Measurements from ENCODE around the gene GNAO1. TPM values are rescaled to one million over a fixed set of nuclear protein-coding genes. Genes with fewer than 3 reads are reported as not detected.

The GNAO1 gene
- polyA plus RNA-seq, 1 donor from 2014 or later: 31.5 TPM

- Histone ChIP-seq H3K4me3 (ENCODE audit: low read length) (no peak overlapping the region), H3K36me3 (ENCODE audit: insufficient read depth, low read length) (peaks cover 10% of the 10 kb centered on the region), H3K27me3 (ENCODE audit: insufficient read depth, low read depth, low read length) (no peaks in the 10 kb centered on the region), H3F3A (ENCODE audit: insufficient read depth, low read length, poor library complexity, severe bottlenecking) (peaks cover 7% of the 10 kb centered on the region), H3K9me3 (ENCODE audit: low read length) (peaks cover 12% of the 10 kb centered on the region), H2AFZ (ENCODE audit: low read depth, low read length) (no peak overlapping the region), H3K9me2 (ENCODE audit: insufficient read depth, low read length) (no peaks in the 10 kb centered on the region), H3K9ac (ENCODE audit: low read length) (no peak overlapping the region), H3K79me2 (replicated peaks; ENCODE audit: insufficient read depth, low read length) (no peaks in the 10 kb centered on the region), H3K4me2 (ENCODE audit: low read length) (no peak overlapping the region), H4K20me1 (ENCODE audit: insufficient read depth) (no peaks in the 10 kb centered on the region), H3K27ac (ENCODE audit: low read length) (no peak overlapping the region)
- no peak for TF ChIP-seq TAF1 (IDR thresholded peaks at IDR 0.05; ENCODE audit: low read depth)
- TF ChIP-seq MXI1 (conservative IDR thresholded peaks at IDR 0.05; ENCODE audit: poor library complexity, severe bottlenecking): no peak
- TF ChIP-seq EP300 (conservative IDR thresholded peaks at IDR 0.05; ENCODE audit: poor library complexity, severe bottlenecking): no peak
- TF ChIP-seq CTCF (IDR thresholded peaks at IDR 0.05; ENCODE audit: poor library complexity, severe bottlenecking): peak; percentile 48
- peak; percentile 22 for TF ChIP-seq SMC3 (conservative IDR thresholded peaks at IDR 0.05; ENCODE audit: poor library complexity)
- TF ChIP-seq RAD21 (conservative IDR thresholded peaks at IDR 0.05): no peak
- no peak for TF ChIP-seq POLR2AphosphoS5 (IDR thresholded peaks at IDR 0.05)
- TF ChIP-seq REST (IDR thresholded peaks at IDR 0.05; ENCODE audit: borderline replicate concordance): no peak
- TF ChIP-seq EZH2 (IDR thresholded peaks at IDR 0.05; ENCODE audit: borderline replicate concordance, insufficient read depth, low read length, poor library complexity, severe bottlenecking): no peak
Measured at GRCh38 chr16:56277075-56277474, 85.8 kb downstream of the GNAO1 start.

GRCh38 chr16:56278196-56278855 lies 87.0 kb downstream of the GNAO1 start:
- Histone ChIP-seq H3K27ac (ENCODE audit: low read length) (no peak overlapping the region), H3K9me2 (ENCODE audit: insufficient read depth, low read length) (no peaks in the 10 kb centered on the region), H3K36me3 (ENCODE audit: insufficient read depth, low read length) (peaks cover 10% of the 10 kb centered on the region), H4K20me1 (ENCODE audit: insufficient read depth) (no peaks in the 10 kb centered on the region), H3K4me3 (ENCODE audit: low read length) (no peak overlapping the region), H3K9ac (ENCODE audit: low read length) (no peak overlapping the region), H3K9me3 (ENCODE audit: low read length) (peaks cover 12% of the 10 kb centered on the region), H3F3A (ENCODE audit: insufficient read depth, low read length, poor library complexity, severe bottlenecking) (peaks cover 7% of the 10 kb centered on the region), H2AFZ (ENCODE audit: low read depth, low read length) (no peak overlapping the region), H3K4me2 (ENCODE audit: low read length) (no peak overlapping the region), H3K79me2 (replicated peaks; ENCODE audit: insufficient read depth, low read length) (no peaks in the 10 kb centered on the region), H3K27me3 (ENCODE audit: insufficient read depth, low read depth, low read length) (no peaks in the 10 kb centered on the region)
- TF ChIP-seq TAF1 (IDR thresholded peaks at IDR 0.05; ENCODE audit: low read depth): no peak
- TF ChIP-seq CTCF (IDR thresholded peaks at IDR 0.05; ENCODE audit: poor library complexity, severe bottlenecking): no peak
- TF ChIP-seq REST (IDR thresholded peaks at IDR 0.05; ENCODE audit: borderline replicate concordance): no peak
- TF ChIP-seq EZH2 (IDR thresholded peaks at IDR 0.05; ENCODE audit: borderline replicate concordance, insufficient read depth, low read length, poor library complexity, severe bottlenecking): no peak
- no peak for TF ChIP-seq EP300 (conservative IDR thresholded peaks at IDR 0.05; ENCODE audit: poor library complexity, severe bottlenecking)
- TF ChIP-seq POLR2AphosphoS5 (IDR thresholded peaks at IDR 0.05): no peak
- no peak for TF ChIP-seq RAD21 (conservative IDR thresholded peaks at IDR 0.05)
- no peak for TF ChIP-seq SMC3 (conservative IDR thresholded peaks at IDR 0.05; ENCODE audit: poor library complexity)
- no peak for TF ChIP-seq MXI1 (conservative IDR thresholded peaks at IDR 0.05; ENCODE audit: poor library complexity, severe bottlenecking)
